Adrenal gland (tissue), 5 donors: Measurements from ENCODE around the gene CPA4.

Experiments
- POLR2A ChIP-seq, 2 donors: fragments of 450-650 bp; IDR thresholded peaks; one replicate each; pipeline ENCODE4 v1.6.1; 2017; ENCODE audit warnings: antibody characterized with exemption in 2 of 2, mild to moderate bottlenecking in 2 of 2, moderate library complexity in 1 of 2
- TF ChIP-seq, protein P1 (sequence below), 6 experiments: fragments of 450-650 bp in 4 of 6; fragments of 200-600 bp in 2 of 6; sonication (generic) in 1 of 6; IDR thresholded peaks; 1 replicate in 5 of 6; 2 replicates in 1 of 6; pipeline versions ENCODE4 v1.5.1 to v1.8.0; 2016 to 2021; ENCODE audit warnings: antibody characterized with exemption in 6 of 6, mild to moderate bottlenecking in 2 of 6, moderate library complexity in 1 of 6
- donor health status: DM: no; HTN: no; CAD: no.

DNA sequence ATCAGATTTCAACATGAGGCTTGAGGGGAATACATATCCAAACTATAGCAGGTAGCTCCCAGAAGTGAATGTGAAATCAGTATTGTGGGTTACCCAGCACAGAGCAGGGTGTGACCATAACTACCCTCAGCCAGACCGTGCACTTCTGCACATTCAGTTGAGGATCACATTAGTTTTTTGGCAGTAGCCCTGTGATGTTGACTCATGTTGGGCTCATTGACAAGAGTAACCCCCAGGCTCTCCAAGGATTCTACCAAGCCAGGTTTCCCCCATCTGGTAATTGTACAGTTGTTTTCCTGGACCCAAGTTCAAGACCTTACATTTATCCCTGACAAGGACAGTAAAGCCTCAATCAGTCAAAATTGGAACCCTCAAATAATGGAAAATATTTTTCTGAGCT lies 11.7 kb upstream of the CPA4 start:
- no peak for TF ChIP-seq POLR2A (IDR thresholded peaks at IDR 0.05)
- TF ChIP-seq, protein P1, sequence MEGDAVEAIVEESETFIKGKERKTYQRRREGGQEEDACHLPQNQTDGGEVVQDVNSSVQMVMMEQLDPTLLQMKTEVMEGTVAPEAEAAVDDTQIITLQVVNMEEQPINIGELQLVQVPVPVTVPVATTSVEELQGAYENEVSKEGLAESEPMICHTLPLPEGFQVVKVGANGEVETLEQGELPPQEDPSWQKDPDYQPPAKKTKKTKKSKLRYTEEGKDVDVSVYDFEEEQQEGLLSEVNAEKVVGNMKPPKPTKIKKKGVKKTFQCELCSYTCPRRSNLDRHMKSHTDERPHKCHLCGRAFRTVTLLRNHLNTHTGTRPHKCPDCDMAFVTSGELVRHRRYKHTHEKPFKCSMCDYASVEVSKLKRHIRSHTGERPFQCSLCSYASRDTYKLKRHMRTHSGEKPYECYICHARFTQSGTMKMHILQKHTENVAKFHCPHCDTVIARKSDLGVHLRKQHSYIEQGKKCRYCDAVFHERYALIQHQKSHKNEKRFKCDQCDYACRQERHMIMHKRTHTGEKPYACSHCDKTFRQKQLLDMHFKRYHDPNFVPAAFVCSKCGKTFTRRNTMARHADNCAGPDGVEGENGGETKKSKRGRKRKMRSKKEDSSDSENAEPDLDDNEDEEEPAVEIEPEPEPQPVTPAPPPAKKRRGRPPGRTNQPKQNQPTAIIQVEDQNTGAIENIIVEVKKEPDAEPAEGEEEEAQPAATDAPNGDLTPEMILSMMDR (IDR thresholded peaks at IDR 0.05), result no peak
